Dermis microvascular lymphatic vessel endothelial cell (primary cell): ENCODE results near the gene RTBDN. TPM values are rescaled to one million over a fixed set of nuclear protein-coding genes. Genes with fewer than 3 reads are reported as not detected.
"Not testable (repeated sequence)": the region's sequence is repeated elsewhere in the genome, so short reads cannot be mapped to it uniquely, and the experiment has no call there.

Experiments used
- DNase-seq, 2 donors: peaks; one replicate each; pipeline versions ENCODE4 v3.0.0 to v3.0.0-alpha.2; 2010; ENCODE audit warnings: low read depth in 2 of 2
- total RNA-seq: library from RNA; depleted of rRNA; stranded (reverse); fragments of >200 nt; gene quantifications from 2 replicates; pipeline ENCODE4 v1.2.1, GENCODE V29; 2014

RTBDN gene
- total RNA-seq, 1 donor from 2014 or later, result not detected

GRCh38 chr19:12825254-12826131 lies 8.9 kb downstream of the RTBDN start:
- peak in 1 of 2 donors; percentile 28 for DNase-seq

- no peak for DNase-seq
Observed at GRCh38 chr19:12821761-12822160, 12.6 kb downstream of the RTBDN start.

GRCh38 chr19:12817810-12818209 lies 16.6 kb downstream of the RTBDN start:
- DNase-seq, result not testable (repeated sequence)

GRCh38 chr19:12817188-12817587 lies 17.2 kb downstream of the RTBDN start:
- DNase-seq, result not testable (repeated sequence)

- DNase-seq, result no peak
Observed at GRCh38 chr19:12815088-12815487, 19.3 kb downstream of the RTBDN start.

DNA sequence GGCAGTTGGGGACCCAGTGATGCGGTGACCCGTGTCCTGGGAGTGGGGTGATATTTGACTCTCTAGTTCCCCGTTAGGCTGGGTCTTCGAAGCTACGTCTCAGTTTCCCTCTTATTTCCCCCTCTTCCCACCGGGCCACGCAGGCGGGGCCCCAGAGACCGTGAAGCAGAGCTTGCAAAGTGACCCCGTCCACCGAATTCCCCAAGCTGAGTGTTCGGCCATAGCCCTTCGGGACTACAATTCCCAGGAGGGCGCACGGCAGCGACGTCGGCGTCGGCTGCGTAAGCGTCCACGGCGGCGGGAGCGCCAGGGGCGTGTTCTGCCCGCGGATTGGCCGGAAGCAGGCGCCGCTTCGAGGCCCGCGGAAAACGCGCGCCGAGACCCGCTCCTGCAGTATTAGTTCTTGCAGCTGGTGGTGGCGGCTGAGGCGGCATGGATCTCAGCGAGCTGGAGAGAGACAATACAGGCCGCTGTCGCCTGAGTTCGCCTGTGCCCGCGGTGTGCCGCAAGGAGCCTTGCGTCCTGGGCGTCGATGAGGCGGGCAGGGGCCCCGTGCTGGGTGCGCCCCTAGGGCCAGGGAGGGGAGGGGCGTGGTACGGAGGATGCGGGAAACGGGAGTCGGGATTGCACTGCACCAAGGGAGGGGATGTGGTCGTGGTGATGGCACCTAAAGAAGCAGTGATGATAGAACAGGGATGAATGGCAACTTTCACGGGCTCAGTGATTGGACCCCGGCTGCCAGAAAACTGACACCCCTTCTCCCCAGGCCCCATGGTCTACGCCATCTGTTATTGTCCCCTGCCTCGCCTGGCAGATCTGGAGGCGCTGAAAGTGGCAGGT lies 27.9 kb downstream of the RTBDN start, which contains the start of gene RNASEH2A:
Gene RNASEH2A (plus strand): TSS at position 343 of the 840 bp plus-strand sequence. CDS start 90 bp downstream, at position 433.
- DNase-seq, result peak; percentile 70 to 91

GRCh38 chr19:12804051-12804450 lies 30.3 kb downstream of the RTBDN start:
- no peak for DNase-seq

DNA sequence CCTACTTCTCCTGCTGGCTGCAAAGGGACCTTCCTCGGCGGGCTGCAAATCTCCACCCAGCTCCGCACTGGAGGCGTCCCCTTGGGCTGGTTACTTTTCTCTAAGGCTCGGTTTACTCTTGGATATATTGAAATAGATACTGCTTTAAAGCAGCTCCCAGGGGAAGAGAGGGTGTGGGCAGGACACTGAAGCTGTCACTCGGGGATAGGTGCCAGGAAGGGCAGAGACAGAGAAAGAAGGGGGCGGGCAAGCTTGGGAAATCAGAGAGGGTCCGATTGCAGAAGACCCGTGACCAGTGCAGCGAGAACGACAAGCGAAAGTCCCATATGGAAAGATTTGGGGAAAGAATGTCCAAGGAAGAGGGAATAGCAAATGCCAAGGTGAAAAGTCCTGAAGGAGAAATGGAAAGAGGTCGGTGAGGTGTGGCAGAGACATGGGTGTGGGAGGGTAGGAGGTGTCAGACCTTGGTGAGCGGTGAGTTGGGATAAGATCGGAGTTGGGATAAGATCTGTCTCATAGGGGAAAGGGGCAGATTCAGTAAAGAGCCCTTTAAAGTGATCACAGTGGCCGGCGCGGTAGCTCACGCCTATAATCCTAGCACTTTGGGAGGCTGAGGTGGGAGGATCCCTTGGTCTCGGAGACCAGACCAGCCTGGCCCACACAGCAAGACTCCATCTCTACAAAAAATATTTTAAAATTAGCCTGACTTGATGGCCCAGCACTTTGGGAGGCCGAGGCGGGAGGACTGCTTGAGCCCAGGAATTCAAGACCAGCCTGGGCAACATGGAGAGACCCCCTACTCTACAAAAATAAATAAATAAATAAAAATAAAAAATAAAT lies 31.9 kb downstream of the RTBDN start:
- DNase-seq, result no peak

- peak in 1 of 2 donors; percentile 78 for DNase-seq
Observed at GRCh38 chr19:12801466-12802266, 32.7 kb downstream of the RTBDN start, which contains the start of the genes PRDX2 and THSD8. PRDX2 (minus strand) TSS chr19:12801800; CDS start chr19:12801261, 539 bp downstream. THSD8 (plus strand) TSS chr19:12802069; CDS start chr19:12802072, 3 bp downstream.

DNA sequence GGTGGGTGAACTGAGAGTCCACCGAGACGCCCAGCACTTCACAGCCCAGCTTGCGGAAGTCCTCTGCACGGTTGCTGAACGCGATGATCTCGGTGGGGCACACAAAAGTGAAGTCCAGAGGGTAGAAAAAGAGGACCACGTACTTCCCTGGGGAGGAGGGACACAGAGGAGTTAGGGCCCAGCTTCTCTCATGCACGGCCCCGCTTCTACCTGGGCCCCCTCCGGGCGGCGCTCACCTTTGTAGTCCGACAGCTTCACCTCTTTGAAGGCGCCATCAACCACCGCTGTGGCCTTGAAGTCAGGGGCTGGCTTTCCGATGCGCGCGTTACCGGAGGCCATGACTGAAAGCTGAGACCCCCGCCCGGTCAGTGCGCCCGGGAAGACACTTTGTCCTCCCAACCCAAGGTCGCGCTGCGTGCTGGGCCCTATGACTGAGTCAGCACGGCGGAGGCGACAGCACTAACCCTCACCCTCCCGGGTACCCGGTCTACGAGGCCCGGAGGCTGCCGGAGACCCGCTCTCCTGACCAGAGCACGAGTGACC lies 33.4 kb downstream of the RTBDN start:
- DNase-seq, result no peak

GRCh38 chr19:12800466-12800770 lies 34.0 kb downstream of the RTBDN start:
- DNase-seq, result no peak

- DNase-seq, result no peak
Observed at GRCh38 chr19:12799742-12800465, 34.5 kb downstream of the RTBDN start.

DNA sequence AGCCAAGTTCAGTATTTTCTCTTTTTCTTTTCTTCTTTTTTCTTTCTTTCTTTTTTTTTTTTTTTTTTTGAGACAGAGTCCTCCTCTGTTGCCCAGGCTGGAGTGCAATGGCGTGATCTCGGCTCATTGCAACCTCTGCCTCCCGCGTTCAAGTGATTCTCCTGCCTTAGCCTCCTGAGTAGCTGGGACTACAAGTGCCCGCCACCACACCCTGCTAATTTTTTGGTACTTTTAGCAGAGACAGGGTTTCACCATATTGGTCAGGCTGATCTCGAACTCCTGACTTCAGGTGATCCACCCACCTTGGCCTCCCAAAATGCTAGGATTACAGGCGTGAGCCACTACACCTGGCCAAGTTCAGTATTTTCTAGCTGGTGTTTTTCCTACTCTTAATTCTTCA lies 36.8 kb downstream of the RTBDN start:
- not testable (repeated sequence) for DNase-seq

DNA sequence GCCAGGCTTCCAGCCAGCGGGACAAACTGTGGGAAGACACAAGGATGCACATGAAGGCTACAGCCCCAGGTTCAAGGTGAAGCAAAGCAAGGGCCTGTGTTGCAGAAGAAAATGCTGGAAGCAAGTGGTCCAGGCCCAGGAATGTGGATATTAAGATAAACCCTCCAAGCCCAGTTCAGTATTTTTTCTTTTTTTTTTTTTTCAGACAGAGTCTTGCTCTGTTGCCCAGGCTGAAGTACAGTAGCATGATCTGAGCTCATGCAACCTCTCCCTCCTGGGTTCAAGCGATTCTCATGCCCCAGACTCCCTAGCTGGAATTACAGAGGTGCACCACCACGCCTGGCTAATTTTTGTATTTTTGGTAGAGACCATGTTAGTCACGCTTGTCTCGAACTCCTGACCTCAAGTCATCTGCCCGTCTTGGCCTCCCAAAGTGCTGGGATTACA lies 37.2 kb downstream of the RTBDN start:
- DNase-seq, result no peak

DNA sequence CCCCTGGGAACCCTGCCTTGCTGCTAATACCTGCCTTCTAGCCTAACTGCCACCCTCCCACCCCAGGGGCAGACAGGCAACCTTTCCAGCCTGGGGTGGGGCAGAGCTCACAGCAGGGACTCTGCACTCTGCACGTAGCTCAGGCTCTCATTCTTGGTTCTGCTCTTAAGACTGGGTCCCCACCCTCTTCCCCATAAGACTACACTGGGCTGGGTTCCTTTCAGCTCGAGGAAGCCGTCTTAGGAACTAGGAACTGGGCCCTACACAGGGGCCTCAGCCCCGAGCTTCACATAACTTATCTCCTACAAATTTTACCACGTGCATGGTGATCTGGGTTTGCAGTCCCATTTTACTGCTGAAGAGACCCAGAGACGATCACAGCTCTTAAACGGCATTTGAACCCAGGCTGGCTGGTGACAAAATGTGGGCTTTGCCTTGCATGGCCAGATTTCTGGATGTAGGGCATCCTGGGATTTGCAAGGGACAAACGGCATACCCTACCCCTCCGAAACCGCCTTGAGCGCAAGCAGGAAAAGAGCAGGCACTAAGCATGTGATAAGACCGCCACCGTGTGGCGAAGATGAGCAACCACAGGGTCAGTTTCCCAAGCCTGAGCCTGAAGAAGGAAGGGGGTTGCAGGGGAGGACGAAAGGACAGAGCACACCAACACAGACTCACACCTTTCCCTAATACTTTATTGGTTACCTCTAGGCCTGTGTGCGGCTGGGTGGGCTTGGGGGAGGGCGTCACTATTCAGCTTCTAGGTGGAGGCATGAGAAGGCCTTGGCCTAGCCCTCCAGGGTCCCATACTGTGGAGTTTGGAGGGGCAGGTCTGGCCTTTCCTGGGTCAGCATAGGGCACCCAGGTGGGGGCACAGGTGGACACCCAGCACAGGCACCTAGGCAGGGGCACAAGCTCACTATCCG lies 38.0 kb downstream of the RTBDN start:
- DNase-seq, result peak in 1 of 2 donors; percentile 79

- no peak for DNase-seq
Observed at GRCh38 chr19:12794971-12795381, 39.4 kb downstream of the RTBDN start.

DNA sequence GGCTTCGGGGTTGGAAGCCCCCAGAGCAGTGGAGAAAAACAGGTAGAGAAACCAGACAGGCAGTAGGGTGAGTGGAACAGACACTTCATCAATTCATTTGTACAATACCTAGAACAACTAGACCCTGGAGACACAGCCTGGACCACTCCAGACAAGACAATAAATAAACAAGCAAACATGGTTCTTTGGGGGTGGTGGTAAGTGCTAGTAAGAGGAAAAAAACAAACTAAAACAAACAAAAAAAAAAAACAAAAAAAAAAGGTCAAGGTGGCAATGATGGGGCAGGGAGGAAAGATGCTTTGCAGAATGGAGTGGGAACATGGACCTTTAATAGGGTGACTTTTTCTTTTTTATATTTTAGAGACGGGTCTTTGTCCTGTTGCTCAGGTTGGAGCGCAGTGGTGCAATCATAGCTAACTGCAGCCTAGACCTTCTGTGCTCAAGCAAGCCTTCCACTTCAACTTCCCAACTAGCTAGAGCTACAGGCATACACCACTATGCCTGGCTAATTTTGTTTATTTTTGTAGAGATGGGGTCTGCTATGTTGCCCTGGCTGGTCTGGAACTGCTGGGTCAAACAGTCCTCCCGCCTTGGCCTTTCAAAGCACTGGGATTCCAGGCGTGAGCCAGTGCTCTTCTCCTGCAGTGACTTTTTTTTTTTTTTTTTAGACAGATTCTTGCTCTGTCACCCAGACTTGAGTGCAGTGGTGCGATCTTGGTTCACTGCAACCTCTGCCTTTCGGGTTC lies 40.0 kb downstream of the RTBDN start:
- DNase-seq, result no peak
